K562 treated with DMSO at 1 percent for 12 hours (cell line): ENCODE measurements around the gene SLC25A17. TPM values are rescaled to one million over a fixed set of nuclear protein-coding genes. Genes with fewer than 3 reads are reported as not detected.

Experiments used
- total RNA-seq: library from RNA; unstranded; fragments of 300-600 nt; gene quantifications from 2 replicates; pipeline ENCODE4 v1.2.3, GENCODE V29; 2022; ENCODE audit not compliant: insufficient read depth

Gene SLC25A17, protein sequence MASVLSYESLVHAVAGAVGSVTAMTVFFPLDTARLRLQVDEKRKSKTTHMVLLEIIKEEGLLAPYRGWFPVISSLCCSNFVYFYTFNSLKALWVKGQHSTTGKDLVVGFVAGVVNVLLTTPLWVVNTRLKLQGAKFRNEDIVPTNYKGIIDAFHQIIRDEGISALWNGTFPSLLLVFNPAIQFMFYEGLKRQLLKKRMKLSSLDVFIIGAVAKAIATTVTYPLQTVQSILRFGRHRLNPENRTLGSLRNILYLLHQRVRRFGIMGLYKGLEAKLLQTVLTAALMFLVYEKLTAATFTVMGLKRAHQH
- 15.0 and 30.9 TPM in 2 replicates for total RNA-seq

DNA sequence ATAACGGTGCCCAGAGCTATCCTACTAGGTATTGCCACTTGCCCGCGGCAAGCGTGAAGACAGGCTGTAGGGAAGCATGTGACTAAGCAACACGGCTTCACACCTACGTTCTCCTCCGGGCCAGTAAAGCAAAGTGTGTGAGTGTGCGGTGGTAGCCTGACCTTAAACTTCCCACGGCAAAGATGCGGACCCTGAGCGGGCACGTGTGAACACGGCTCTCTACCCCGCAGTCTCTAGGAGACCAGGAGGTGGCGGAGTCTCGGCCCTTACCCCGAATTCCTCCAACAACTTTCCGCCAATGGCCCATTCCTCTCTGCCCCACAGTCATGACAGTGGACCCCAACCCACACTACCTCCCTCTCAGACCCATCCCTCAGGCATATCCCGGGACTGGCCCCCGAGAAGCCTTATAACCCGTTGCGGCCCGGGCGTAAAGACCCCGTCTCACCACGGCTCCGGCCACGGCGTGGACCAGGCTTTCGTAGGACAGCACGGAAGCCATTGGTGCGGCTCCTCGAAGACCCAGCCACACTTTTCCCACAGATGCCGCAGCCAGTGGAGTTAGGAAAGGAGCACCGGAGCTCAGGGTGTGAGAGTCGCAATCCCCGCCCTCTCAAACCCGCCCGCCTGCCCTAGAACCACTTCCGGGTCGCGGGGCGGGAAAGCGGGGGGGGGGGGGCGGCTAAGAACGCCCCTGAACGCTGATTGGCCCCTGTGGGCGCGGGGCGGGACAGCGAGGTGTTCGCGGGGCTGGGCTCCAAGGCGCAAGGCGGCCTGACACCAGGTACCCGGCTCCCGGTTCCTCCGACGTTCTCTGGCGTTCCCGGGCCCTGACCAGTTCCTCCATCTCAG is at the start of gene SLC25A17:
TSS of gene SLC25A17 (minus strand) at position 600 of the 852 bp plus-strand sequence. CDS start at position 502, 98 bp downstream.

DNA sequence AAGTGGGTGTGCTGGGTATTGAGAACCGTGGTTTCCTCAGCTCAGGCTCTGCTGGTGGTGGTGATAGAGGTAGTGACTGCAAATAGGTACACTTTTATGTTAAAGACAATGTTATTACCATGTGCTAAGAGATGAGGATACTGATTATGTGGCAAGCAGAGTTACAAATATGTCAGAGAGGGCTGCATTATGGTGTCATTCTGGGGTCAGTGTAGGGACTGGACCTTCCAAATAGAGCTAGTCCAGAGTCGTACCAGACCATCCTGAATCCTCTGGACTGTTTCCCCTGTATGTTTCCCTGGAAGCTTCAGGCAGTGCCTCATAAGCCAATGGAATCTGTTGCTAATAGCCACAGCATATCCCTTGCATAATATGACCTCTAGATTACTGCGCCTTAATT is 42.9 kb upstream of the SLC25A17 start, which contains the start of gene DNAJB7:
TSS of gene DNAJB7 (minus strand) at position 101 of the 400 bp plus-strand sequence. CDS start 119 bp downstream, outside the sequence.

DNA sequence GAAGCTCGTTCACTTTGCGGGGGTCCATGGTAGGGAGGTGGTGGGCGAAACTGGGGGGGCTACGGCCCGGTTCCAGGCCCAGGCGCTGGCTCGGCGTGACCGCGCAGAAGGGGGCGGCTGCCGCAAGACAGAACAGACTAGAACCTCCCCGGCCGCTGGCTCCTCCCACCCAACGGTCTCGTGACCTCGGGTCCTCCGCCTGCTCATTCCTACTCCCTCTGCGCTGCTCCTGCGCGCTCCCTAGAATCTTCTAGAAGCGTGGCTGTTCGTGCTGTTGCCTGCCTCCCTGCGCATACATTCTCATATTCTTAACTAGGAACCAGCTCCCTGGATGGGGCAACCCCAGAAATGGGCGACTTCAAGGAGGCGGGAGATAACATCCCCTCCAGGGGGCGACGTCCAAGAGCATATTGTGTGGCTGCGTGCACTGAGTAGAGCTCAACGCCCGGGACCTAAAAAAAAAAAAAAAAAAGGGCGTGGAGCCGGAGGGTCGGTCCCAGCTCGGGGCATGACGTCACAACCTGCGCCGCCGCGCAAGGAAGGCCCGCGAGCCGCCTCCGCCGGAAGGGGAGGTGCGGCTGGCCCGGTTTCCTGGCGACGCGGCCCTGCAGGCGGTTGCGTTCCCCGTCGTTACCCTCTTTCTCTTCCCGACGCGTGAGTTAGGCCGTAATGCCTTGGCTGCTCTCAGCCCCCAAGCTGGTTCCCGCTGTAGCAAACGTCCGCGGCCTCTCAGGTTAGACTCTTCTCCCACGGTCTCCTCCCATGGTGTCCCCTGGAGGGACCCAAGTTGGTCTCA is 37.6 kb upstream of the SLC25A17 start, which contains the start of the genes ST13 and XPNPEP3:
TSS of gene ST13 (minus strand) at position 127 of the 796 bp plus-strand sequence. CDS start at position 28, 99 bp downstream.
TSS of gene XPNPEP3 (plus strand) at position 636 of the 796 bp plus-strand sequence. CDS start at position 670, 34 bp downstream.

Other genes starting within 250 kb of the SLC25A17 start
- gene MRTFA, start 182.6 kb downstream of the SLC25A17 start, total RNA-seq, result 12.0 and 24.3 TPM in 2 replicates
- gene MCHR1, start 139.9 kb downstream of the SLC25A17 start, total RNA-seq, result not detected in 2 replicates
- 166 and 236 TPM in 2 replicates for gene ST13, start 37.3 kb upstream of the SLC25A17 start, total RNA-seq
- 4.7 and 6.8 TPM in 2 replicates for gene XPNPEP3, start 37.8 kb upstream of the SLC25A17 start, total RNA-seq
- not detected in 2 replicates for gene DNAJB7, start 42.8 kb upstream of the SLC25A17 start, total RNA-seq
- gene RBX1, start 132.0 kb upstream of the SLC25A17 start, total RNA-seq, result 53.7 and 64.0 TPM in 2 replicates